HepG2 (cell line): ENCODE results near the gene KCNE4. TPM values are rescaled to one million over a fixed set of nuclear protein-coding genes. Genes with fewer than 3 reads are reported as not detected.

Source experiments
- ATAC-seq: fragments of 200-7000 bp; cut with Tn5 transposase; 3 replicates; pipeline ENCODE4 v1.9.1; 2020; ENCODE audit warnings: mild to moderate bottlenecking, moderate library complexity
- BruUV-seq: library from RNA; stranded (reverse); fragments of 400-500 nt; replicated peaks from 2 replicates; lab custom pipeline; 2021; lab: Mats Ljungman, UMichigan
- CTCF ChIA-PET: fragments of 300-600 bp; formaldehyde crosslinking; extraction: SDS; loops from one replicate; lab custom pipeline; 2021; ENCODE audit warnings: low total read pairs, inconsistent platforms, low intra/inter-chr PET ratio; lab: Yijun Ruan, JAX
- POLR2A ChIA-PET: fragments of 350-600 bp; sonication (Branson Sonifier 250); formaldehyde crosslinking; loops from one replicate; lab custom pipeline; 2020; ENCODE audit warnings: antibody characterized with exemption, inconsistent platforms; lab: Yijun Ruan, JAX
- DNase-seq: peaks from one replicate; pipeline ENCODE4 v3.0.0-alpha.2; 2015; ENCODE audit warnings: low spot score
- FAIRE-seq: peaks from 3 replicates; lab custom pipeline; 2011; peaks lifted over from hg19 to GRCh38; lab: Jason Lieb, UNC
- H2AFZ ChIP-seq: one replicate; pipeline ENCODE4 v1.6.1; 2011; ENCODE audit warnings: low read length, inconsistent platforms
- H3K27ac ChIP-seq: fragments of 300-600 bp; 3 replicates; pipeline ENCODE4 v1.8.0; 2011; ENCODE audit warnings: mixed run types, mild to moderate bottlenecking, mixed read lengths, low read length, inconsistent platforms; ENCODE audit not compliant: insufficient read depth; ENCODE audit errors: extremely low read length
- H3K27me3 ChIP-seq, 2 experiments: fragments of 200-600 bp in 1 of 2; 2 replicates in 1 of 2; 3 replicates in 1 of 2; pipeline versions ENCODE4 v1.6.0 to v1.8.0; 2011; ENCODE audit warnings: low read length in 2 of 2, mild to moderate bottlenecking in 2 of 2, moderate library complexity in 2 of 2, inconsistent platforms in 1 of 2; ENCODE audit not compliant: insufficient read depth in 2 of 2, control insufficient read depth in 1 of 2
- H3K36me3 ChIP-seq, 2 experiments: fragments of 200-600 bp in 1 of 2; replicated peaks in 1 of 2; 2 replicates in 1 of 2; 3 replicates in 1 of 2; pipeline versions ENCODE4 v1.5.1 to v1.8.0; 2011; ENCODE audit warnings: low read length in 2 of 2, inconsistent platforms in 1 of 2; ENCODE audit not compliant: insufficient read depth in 2 of 2, control insufficient read depth in 1 of 2
- H3K4me1 ChIP-seq: 2 replicates; pipeline ENCODE4 v1.5.1; 2012; ENCODE audit warnings: low read length, inconsistent platforms; ENCODE audit not compliant: insufficient read depth
- H3K4me2 ChIP-seq: 2 replicates; pipeline ENCODE4 v1.6.0; 2011; ENCODE audit warnings: low read depth, low read length, inconsistent platforms
- H3K4me3 ChIP-seq, 3 experiments: fragments of 200-600 bp in 1 of 3; sonication (generic), shearing (Covaris generic) in 1 of 3; replicated peaks in 1 of 3; 2 replicates each; pipeline ENCODE4 v1.5.1; 2011 to 2016; ENCODE audit warnings: low read length in 3 of 3, inconsistent platforms in 2 of 3, low read depth in 2 of 3, mild to moderate bottlenecking in 2 of 3, control low read depth in 1 of 3, mixed read lengths in 1 of 3; ENCODE audit not compliant: insufficient read depth in 1 of 3
- H3K79me2 ChIP-seq: one replicate; pipeline ENCODE4 v1.6.1; 2011; ENCODE audit warnings: low read length, inconsistent platforms; ENCODE audit not compliant: insufficient read depth
- H3K9ac ChIP-seq: 2 replicates; pipeline ENCODE4 v1.6.0; 2011; ENCODE audit warnings: mild to moderate bottlenecking, low read depth, low read length, inconsistent platforms; ENCODE audit not compliant: insufficient read depth
- H3K9me3 ChIP-seq: 2 replicates; pipeline ENCODE4 v1.5.1; 2012; ENCODE audit warnings: mild to moderate bottlenecking, low read length
- H4K20me1 ChIP-seq: 2 replicates; pipeline ENCODE4 v1.6.0; 2011; ENCODE audit warnings: inconsistent platforms, mild to moderate bottlenecking, low read length, moderate library complexity; ENCODE audit not compliant: insufficient read depth
- AKAP8 ChIP-seq: sonication (generic); formaldehyde crosslinking; IDR thresholded peaks from 2 replicates; pipeline ENCODE4 v1.5.1; 2020; ENCODE audit warnings: mild to moderate bottlenecking, missing genetic modification reagents
- ATRX ChIP-seq: sonication (generic); formaldehyde crosslinking; IDR thresholded peaks from 2 replicates; pipeline ENCODE4 v1.4.0; 2020; ENCODE audit warnings: missing genetic modification reagents, borderline replicate concordance
- BCL6 ChIP-seq: IDR thresholded peaks from 2 replicates; pipeline ENCODE4 v1.6.1; 2016; ENCODE audit warnings: missing genetic modification reagents, missing compliant biosample characterization
- E2F2 ChIP-seq: sonication (generic); formaldehyde crosslinking; IDR thresholded peaks from 2 replicates; pipeline ENCODE4 v1.4.0; 2020; ENCODE audit warnings: missing genetic modification reagents, borderline replicate concordance
- EZH2 ChIP-seq: conservative IDR thresholded peaks from 2 replicates; pipeline ENCODE4 v1.6.1; 2012; ENCODE audit warnings: mild to moderate bottlenecking, low read depth, low read length, moderate library complexity
- HDAC1 ChIP-seq: sonication (generic); formaldehyde crosslinking; IDR thresholded peaks from 2 replicates; pipeline ENCODE4 v1.5.1; 2020; ENCODE audit warnings: mild to moderate bottlenecking, missing genetic modification reagents
- IKZF1 ChIP-seq: fragments of 450-650 bp; IDR thresholded peaks from 2 replicates; pipeline ENCODE4 v1.7.1; 2016
- MXD1 ChIP-seq: sonication (generic); formaldehyde crosslinking; IDR thresholded peaks from 2 replicates; pipeline ENCODE4 v1.4.0; 2020; ENCODE audit warnings: mild to moderate bottlenecking, missing genetic modification reagents
- NFKBIZ ChIP-seq: IDR thresholded peaks from 2 replicates; pipeline ENCODE4 v1.6.1; 2018; ENCODE audit warnings: missing genetic modification reagents, missing compliant biosample characterization
- NKX3-1 ChIP-seq: sonication (generic); formaldehyde crosslinking; IDR thresholded peaks from 2 replicates; pipeline ENCODE4 v1.5.0; 2020; ENCODE audit warnings: missing genetic modification reagents
- POLR2G ChIP-seq: fragments of 200-400 bp; formaldehyde crosslinking; IDR thresholded peaks from 2 replicates; pipeline ENCODE4 v1.6.1; 2018; ENCODE audit warnings: mild to moderate bottlenecking, low read depth, low read length, moderate library complexity
- RNF219 ChIP-seq: sonication (generic); formaldehyde crosslinking; IDR thresholded peaks from 2 replicates; pipeline ENCODE4 v1.5.0; 2020; ENCODE audit warnings: mild to moderate bottlenecking, missing genetic modification reagents
- SNAPC2 ChIP-seq: sonication (generic); formaldehyde crosslinking; IDR thresholded peaks from 2 replicates; pipeline ENCODE4 v1.8.1; 2022; ENCODE audit warnings: mild to moderate bottlenecking, missing genetic modification reagents
- SRSF4 ChIP-seq: fragments of 200-400 bp; formaldehyde crosslinking; IDR thresholded peaks from one replicate; pipeline ENCODE4 v1.6.1; 2018; ENCODE audit warnings: mild to moderate bottlenecking, low read depth, low read length, moderate library complexity; ENCODE audit not compliant: poor library complexity, severe bottlenecking
- ZMYM2 ChIP-seq: sonication (generic); formaldehyde crosslinking; IDR thresholded peaks from 2 replicates; pipeline ENCODE4 v1.8.0; 2022; ENCODE audit warnings: mild to moderate bottlenecking, missing genetic modification reagents
- ZNF510 ChIP-seq: sonication (generic); formaldehyde crosslinking; IDR thresholded peaks from 2 replicates; pipeline ENCODE4 v1.4.0; 2020; ENCODE audit warnings: low read depth, mild to moderate bottlenecking, missing genetic modification reagents
- ZNF572 ChIP-seq: sonication (generic); formaldehyde crosslinking; IDR thresholded peaks from 2 replicates; pipeline ENCODE4 v1.5.1; 2020; ENCODE audit warnings: mild to moderate bottlenecking, missing genetic modification reagents
- ZNF598 ChIP-seq: sonication (generic); formaldehyde crosslinking; IDR thresholded peaks from 2 replicates; pipeline ENCODE4 v1.5.1; 2020; ENCODE audit warnings: mild to moderate bottlenecking, missing genetic modification reagents, borderline replicate concordance
- ZNF713 ChIP-seq: sonication (generic); formaldehyde crosslinking; IDR thresholded peaks from 2 replicates; pipeline ENCODE4 v1.4.0; 2020; ENCODE audit warnings: mild to moderate bottlenecking, missing genetic modification reagents
- ZNF777 ChIP-seq: sonication (generic); formaldehyde crosslinking; IDR thresholded peaks from 2 replicates; pipeline ENCODE4 v1.4.0; 2020; ENCODE audit warnings: missing genetic modification reagents
- WGBS: methylation state at CpG from one replicate; pipeline ENCODE4 v1.1.6; 2017; ENCODE audit warnings: low lambda C conversion rate; 5-methylcytosine and 5-hydroxymethylcytosine counted together
- in situ Hi-C: cut with HindIII; loops from 2 replicates; pipeline ENCODE4 v1.10.0; 2017; ENCODE audit warnings: low pct_unique_long_range_greater_than_20kb; ENCODE audit not compliant: extremely low pct_ligation_motif_present
- intact Hi-C: fragments of 100-400 bp; cut with micrococcal nuclease; formaldehyde crosslinking; loops from one replicate; pipeline ENCODE4 v1.10.0; 2022; ENCODE audit not compliant: unreplicated experiment
- polyA plus RNA-seq, 8 experiments: library from polyadenylated mRNA; depleted of rRNA in 3 of 8; stranded (reverse) in 7 of 8; unstranded in 1 of 8; fragments of >200 nt; fragmentation: Illumina TruSeq in 4 of 8; extraction: Trizol in 4 of 8; gene quantifications; 2 replicates each; pipeline versions ENCODE4 v1.2.1 to v1.2.3, GENCODE V29; 2011 to 2016; ENCODE audit warnings: low read depth in 4 of 8, missing spikeins in 1 of 8, mixed read lengths in 1 of 8; ENCODE audit not compliant: insufficient read depth in 1 of 8
- total RNA-seq, 5 experiments: library from RNA; depleted of rRNA; stranded (reverse); fragments of >200 nt; fragmentation: Illumina TruSeq; extraction: Trizol; gene quantifications; 2 replicates each; pipeline ENCODE4 v1.2.3, GENCODE V29; 2016; ENCODE audit warnings: low read depth in 1 of 5

The KCNE4 gene
- total and polyA plus RNA-seq, 2 of the 13 experiments (the other 11 are each of a cell fraction or from before 2014, with no cell fraction given): not detected

- TF ChIP-seq ZNF713 (CRISPR knock-in tag) (no peak), SNAPC2 (CRISPR knock-in tag) (no peak), ZNF510 (CRISPR knock-in tag) (no peak), E2F2 (no peak), SRSF4 (no peak)
Observed at GRCh38 chr2:223099561-223099960, 47.6 kb downstream of the KCNE4 start (continued).

- Histone ChIP-seq H3K79me2 (no peaks in the 10 kb centered on the region), H3K4me2 (no peak overlapping the region), H3K9ac (no peak overlapping the region), H3K27ac (no peak overlapping the region), H3K36me3 (no peaks in the 10 kb centered on the region), H3K9me3 (no peaks in the 10 kb centered on the region), H3K27me3 (0 out of 5 replicates have a peak, but pooled peaks cover 1 to 8% of the 10 kb centered on the region in 2 experiments), H4K20me1 (no peaks in the 10 kb centered on the region), H3K4me3 (no peak overlapping the region), H3K4me1 (no peaks in the 10 kb centered on the region), H2AFZ (no peak overlapping the region)
- ChIA-PET POLR2A (no interaction called here), CTCF (interaction anchor here (2.5 kb wide), 1 partner anchor 128 kb away, joined by 28 read pairs; no protein-coding TSS in a partner anchor)
- 6% methylated on average over 3 of the region's 4 CpGs for WGBS
- BruUV-seq: no TSS peak
- in situ Hi-C loops (loop anchor here (5.0 kb wide), 1 partner anchor 128 kb away; no protein-coding TSS in a partner anchor), intact Hi-C loops (no loop called here)
- ATAC-seq (no peak), FAIRE-seq (no peak), DNase-seq (no peak)
- TF ChIP-seq ATRX (no peak), ZNF598 (CRISPR knock-in tag) (no peak), BCL6 (CRISPR knock-in tag) (no peak), HDAC1 (CRISPR knock-in tag) (no peak), ZNF572 (CRISPR knock-in tag) (no peak), MXD1 (no peak), IKZF1 (no peak), NKX3-1 (CRISPR knock-in tag) (no peak), AKAP8 (no peak), ZNF777 (CRISPR knock-in tag) (no peak), ZMYM2 (CRISPR knock-in tag) (no peak), EZH2 (no peak), POLR2G (no peak), NFKBIZ (CRISPR knock-in tag) (no peak), RNF219 (CRISPR knock-in tag) (no peak), ZNF510 (CRISPR knock-in tag) (no peak)
Observed at GRCh38 chr2:223100061-223100511, 48.1 kb downstream of the KCNE4 start.
